ENCODE data around the gene RGS12.

Gene RGS12

GRCh38 chr4:3340038-3340699 is 47.3 kb downstream of the RGS12 start:
- H3K9me3 ChIP-seq (ENCODE audit: control insufficient read depth, insufficient read depth, low read length), result no peaks in the 10 kb centered on the region
- H3K27me3 ChIP-seq (ENCODE audit: control insufficient read depth, low read length), result peaks cover 2% of the 10 kb centered on the region; the same call in 1 of the 2 replicates
- peaks cover 4% of the 10 kb centered on the region for H3K4me1 ChIP-seq (ENCODE audit: control insufficient read depth, low read length)
- H3K79me2 ChIP-seq (ENCODE audit: control insufficient read depth, low read length), result no peaks in the 10 kb centered on the region
- H3K9me2 ChIP-seq (replicated peaks; ENCODE audit: control insufficient read depth, low read length), result no peaks in the 10 kb centered on the region
- TF ChIP-seq CTCF (IDR thresholded peaks at IDR 0.05; ENCODE audit: low read depth, low read length, poor library complexity, severe bottlenecking), result no peak
- no peak for TF ChIP-seq EZH2phosphoT487 (IDR thresholded peaks at IDR 0.05; ENCODE audit: borderline replicate concordance, low read length)
- H4K20me1 ChIP-seq (ENCODE audit: control insufficient read depth, insufficient read depth, low read depth, low read length), result no peaks in the 10 kb centered on the region
- H3F3A ChIP-seq (ENCODE audit: control insufficient read depth, insufficient read depth), result no peaks in the 10 kb centered on the region
- no peak overlapping the region for H3K4me3 ChIP-seq (ENCODE audit: low read length)
- H3K4me2 ChIP-seq (ENCODE audit: low read length), result no peak overlapping the region
- no peak overlapping the region for H3K27ac ChIP-seq (ENCODE audit: low read depth, low read length)
- H3K36me3 ChIP-seq (ENCODE audit: control insufficient read depth, low read length), result no peaks in the 10 kb centered on the region

- peaks cover 4% of the 10 kb centered on the region for H3K4me1 ChIP-seq (ENCODE audit: control insufficient read depth, low read length)
- H3K79me2 ChIP-seq (ENCODE audit: control insufficient read depth, low read length), result no peaks in the 10 kb centered on the region
- H3F3A ChIP-seq (ENCODE audit: control insufficient read depth, insufficient read depth), result no peaks in the 10 kb centered on the region
- no peak overlapping the region for H3K27ac ChIP-seq (ENCODE audit: low read depth, low read length)
- no peaks in the 10 kb centered on the region for H3K9me3 ChIP-seq (ENCODE audit: control insufficient read depth, insufficient read depth, low read length)
- no peak for TF ChIP-seq EZH2phosphoT487 (IDR thresholded peaks at IDR 0.05; ENCODE audit: borderline replicate concordance, low read length)
- TF ChIP-seq CTCF (IDR thresholded peaks at IDR 0.05; ENCODE audit: low read depth, low read length, poor library complexity, severe bottlenecking), result no peak
- no peak overlapping the region for H3K4me2 ChIP-seq (ENCODE audit: low read length)
- H3K27me3 ChIP-seq (ENCODE audit: control insufficient read depth, low read length), result no peaks in the 10 kb centered on the region
- H3K9me2 ChIP-seq (replicated peaks; ENCODE audit: control insufficient read depth, low read length), result no peaks in the 10 kb centered on the region
- no peaks in the 10 kb centered on the region for H3K36me3 ChIP-seq (ENCODE audit: control insufficient read depth, low read length)
- H4K20me1 ChIP-seq (ENCODE audit: control insufficient read depth, insufficient read depth, low read depth, low read length), result no peaks in the 10 kb centered on the region
- no peak overlapping the region for H3K4me3 ChIP-seq (ENCODE audit: low read length)
Observed at GRCh38 chr4:3340700-3341083, 47.9 kb downstream of the RGS12 start.

- Histone ChIP-seq H3K4me1 (ENCODE audit: control insufficient read depth, low read length) (peaks cover 4% of the 10 kb centered on the region), H3K27ac (ENCODE audit: low read depth, low read length) (no peak overlapping the region), H4K20me1 (ENCODE audit: control insufficient read depth, insufficient read depth, low read depth, low read length) (no peaks in the 10 kb centered on the region), H3K79me2 (ENCODE audit: control insufficient read depth, low read length) (no peaks in the 10 kb centered on the region), H3K4me2 (ENCODE audit: low read length) (no peak overlapping the region), H3K9me2 (replicated peaks; ENCODE audit: control insufficient read depth, low read length) (no peaks in the 10 kb centered on the region), H3F3A (ENCODE audit: control insufficient read depth, insufficient read depth) (no peaks in the 10 kb centered on the region), H3K27me3 (ENCODE audit: control insufficient read depth, low read length) (no peaks in the 10 kb centered on the region), H3K36me3 (ENCODE audit: control insufficient read depth, low read length) (no peaks in the 10 kb centered on the region), H3K9me3 (ENCODE audit: control insufficient read depth, insufficient read depth, low read length) (no peaks in the 10 kb centered on the region), H3K4me3 (ENCODE audit: low read length) (no peak overlapping the region)
- TF ChIP-seq CTCF (IDR thresholded peaks at IDR 0.05; ENCODE audit: low read depth, low read length, poor library complexity, severe bottlenecking), result no peak
- TF ChIP-seq EZH2phosphoT487 (IDR thresholded peaks at IDR 0.05; ENCODE audit: borderline replicate concordance, low read length), result no peak
Observed at GRCh38 chr4:3341760-3342159, 48.9 kb downstream of the RGS12 start.
